Stimulated activated CD8-positive, alpha-beta memory T cell treated with anti-CD3 and anti-CD28 coated beads, Interleukin-2, amount 100 ng/mL, for 48 hours (primary cell): ENCODE results near the gene CRYBG2.
A peak's percentile ranks its signal among the peaks of the same experiment; 100 is the strongest.
"Not testable (repeated sequence)": the region's sequence is repeated elsewhere in the genome, so short reads cannot be mapped to it uniquely, and the experiment has no call there.

Source experiments
- DNase-seq, 2 donors: peaks; one replicate each; pipeline ENCODE4 v3.0.0-alpha.2; 2020; ENCODE audit warnings: low read depth in 2 of 2

The CRYBG2 gene

DNA sequence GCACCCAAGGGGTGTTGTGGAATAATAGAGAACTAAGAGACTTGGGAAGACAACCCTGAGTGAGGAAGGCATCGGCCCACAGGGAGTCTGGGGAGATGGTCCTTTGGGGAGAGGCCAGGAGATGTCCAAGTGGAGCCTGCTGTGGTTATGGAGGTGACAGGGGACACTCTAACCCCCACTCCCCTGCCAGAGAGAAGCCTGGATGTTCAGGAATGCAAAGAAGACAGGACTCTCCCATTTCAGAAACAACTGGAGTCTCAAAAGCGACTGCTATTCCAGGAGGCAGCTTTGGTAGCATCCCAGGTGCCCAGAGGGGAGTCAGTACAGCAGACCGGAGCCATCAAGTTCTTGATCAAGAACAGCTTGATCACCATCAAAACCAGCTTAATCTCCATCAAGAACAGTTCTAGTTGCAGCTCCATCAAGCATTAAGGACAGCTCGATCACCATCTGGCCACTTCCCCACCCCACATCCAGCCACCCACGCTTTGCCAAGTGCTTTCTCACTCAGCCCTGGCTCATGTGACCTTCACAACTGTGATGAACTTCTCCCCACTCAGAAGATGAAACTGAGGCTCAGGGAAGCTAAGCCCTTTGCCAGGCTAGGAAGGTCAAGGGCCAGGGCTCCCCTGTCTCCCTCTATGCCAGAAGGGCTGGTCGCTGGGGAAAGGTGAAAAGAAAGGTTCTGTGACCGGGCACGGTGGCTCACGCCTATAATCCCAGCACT is 35.4 kb downstream of the CRYBG2 start:
- no peak for DNase-seq

DNA sequence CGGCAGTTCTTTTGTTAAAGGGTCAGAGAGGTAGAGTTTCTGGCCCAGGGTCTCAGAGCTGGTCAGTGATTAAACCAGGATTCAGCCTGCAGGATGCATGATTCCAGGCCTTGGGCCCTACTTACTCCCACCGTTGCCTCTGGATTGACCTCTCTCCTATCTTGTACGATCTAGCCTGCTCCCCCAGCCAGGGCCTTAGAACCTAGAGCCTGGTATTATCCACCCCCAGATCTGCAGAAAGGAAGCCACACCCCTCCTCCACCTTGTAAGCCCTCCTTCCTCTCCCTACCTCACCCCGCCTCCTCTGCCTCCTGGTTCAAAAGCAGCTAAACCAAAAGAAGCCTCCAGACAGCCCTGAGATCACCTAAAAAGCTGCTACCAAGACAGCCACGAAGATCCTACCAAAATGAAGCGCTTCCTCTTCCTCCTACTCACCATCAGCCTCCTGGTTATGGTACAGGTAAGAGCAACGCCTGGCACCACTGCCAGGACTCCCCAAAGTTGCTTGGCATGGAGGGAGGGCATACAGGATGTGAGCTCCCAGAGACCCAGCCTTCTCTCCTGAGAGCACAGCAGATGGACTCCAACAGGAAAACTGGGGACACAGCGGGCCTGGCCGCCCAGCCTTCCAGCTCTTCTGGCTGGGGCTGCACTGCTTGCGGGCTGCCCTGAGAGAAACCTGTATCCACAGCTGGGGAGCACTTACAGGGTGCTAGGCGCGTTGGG is 36.2 kb downstream of the CRYBG2 start, which contains the start of gene CD52:
CD52 (plus strand) TSS at position 347 of the 726 bp plus-strand sequence; CDS start at position 407, 60 bp downstream.
- peak in 1 of 2 donors; percentile 60 for DNase-seq

DNA sequence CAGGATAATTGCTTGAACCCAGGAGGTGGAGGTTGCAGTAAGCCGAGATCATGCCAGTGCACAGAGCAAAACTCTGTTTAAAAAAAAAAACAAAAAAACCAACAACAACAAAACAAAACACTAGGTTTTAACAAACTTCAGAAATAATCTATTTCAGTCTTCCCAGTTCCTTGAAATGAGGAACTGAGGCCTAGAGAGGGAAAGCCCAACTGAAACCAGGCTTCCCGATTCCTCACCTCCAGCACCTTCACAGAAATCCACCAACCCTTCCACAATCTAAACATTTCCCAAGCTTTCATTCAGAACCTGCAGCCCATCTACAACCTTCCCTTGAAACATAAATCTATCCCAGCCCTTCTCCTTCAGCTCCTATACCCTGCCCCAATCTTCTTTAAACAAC is 36.8 kb downstream of the CRYBG2 start:
- no peak for DNase-seq

DNA sequence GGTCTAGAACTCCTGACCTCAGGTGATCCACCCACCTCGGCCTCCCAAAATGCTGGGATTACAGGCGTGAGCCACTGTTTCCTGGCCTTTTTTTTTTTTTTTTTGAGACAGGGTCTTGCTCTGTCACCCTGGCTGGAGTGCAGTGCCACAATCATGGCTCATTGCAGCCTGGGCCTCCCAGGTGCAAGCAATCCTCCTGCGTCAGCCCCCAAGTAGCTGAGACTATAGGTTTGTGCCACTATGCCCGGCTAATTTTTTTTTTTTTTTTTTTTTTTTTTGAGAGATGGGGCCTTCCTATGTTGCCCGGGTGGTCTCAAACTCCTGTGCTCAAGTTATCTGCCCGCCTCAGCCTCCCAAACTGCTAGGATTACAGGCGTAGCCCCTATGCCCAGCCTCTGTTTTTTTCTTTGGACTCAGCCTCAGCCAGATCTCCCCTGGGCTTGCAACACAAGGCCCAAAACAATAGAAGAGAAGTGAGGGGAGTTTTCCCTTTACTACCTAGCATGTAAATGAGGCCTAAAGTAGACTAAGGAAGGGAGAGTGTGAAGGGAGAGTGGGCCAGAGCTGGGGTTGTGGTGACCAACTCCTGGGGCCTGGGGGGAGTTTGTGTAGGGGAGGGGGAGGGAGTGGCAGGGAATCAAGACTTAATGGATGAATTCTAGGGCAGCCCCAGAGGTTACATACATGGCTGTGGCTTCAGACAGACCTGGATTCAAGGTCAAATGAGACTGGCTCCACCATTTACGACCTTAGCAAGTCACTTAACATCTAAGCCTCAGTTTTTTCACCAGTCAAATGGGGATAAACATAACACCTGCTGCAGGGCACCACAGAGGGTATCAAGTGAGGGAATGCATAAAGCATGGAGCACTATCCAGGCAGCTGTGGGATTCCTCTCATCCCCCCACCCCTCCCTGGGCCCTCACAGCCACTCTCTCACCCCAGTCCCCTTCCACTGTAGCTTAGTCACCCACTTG is 37.8 kb downstream of the CRYBG2 start:
- DNase-seq = no peak

DNA sequence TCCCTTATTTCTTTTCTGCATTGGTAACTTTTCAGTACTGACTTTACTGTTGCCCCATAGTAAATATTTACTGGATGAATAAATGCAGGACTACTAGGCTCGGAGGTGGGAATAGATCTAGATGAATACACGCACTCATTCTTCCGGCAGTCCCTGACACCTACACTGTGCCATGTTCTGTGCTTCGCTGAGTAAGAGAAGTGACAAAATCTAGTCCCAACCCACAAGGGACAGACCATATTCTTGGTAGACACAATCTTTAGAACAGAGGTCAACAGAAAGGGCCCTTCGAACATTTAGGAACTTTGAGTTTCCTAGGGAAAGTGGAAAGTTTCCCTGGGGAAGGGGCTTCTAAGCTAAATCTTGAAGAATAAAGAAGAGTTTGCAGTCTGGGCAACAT is 39.4 kb downstream of the CRYBG2 start:
- no peak for DNase-seq

DNA sequence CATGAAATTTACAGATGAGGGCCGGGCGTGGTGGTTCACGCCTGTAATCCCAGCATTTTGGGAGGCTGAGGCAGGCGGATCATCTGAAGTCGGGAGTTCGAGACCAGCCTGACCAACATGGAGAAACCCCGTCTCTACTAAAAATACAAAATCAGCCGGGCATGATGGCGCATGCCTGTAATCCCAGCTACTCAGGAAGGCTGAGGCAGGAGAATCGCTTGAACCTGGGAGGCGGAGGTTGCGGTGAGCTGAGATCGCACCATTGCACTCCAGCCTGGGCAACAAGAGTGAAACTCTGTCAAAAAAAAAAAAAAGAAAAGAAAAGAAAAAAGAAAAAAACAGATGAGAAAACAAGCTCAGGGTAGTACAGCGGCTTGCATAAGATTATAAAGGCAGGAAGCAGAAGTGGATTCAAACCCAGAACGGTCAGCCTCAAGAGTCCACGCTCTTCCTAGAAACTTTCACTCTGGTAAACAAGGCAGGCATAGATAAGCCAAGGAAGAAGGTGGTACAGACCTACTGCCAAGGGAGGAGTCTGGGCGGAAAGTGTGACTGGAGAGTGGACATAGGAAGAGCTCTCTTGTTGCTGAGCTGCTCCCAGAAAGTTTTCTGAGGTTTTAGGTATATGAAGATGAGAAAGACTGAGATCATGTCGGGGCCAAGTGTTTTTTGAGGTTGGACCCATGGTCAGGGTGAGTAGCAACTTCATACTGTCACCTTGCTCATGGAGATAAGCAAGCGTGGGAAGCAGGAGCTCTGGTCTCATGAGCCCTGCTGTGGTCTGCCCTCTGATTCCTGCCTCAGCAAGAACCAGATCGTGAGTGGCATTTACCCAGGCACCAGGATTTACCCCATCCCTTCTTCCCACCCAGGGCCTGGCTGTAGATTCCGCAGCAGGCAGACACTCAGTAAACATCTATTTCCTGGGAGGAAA is 45.7 kb downstream of the CRYBG2 start:
- DNase-seq = not testable (repeated sequence)

DNA sequence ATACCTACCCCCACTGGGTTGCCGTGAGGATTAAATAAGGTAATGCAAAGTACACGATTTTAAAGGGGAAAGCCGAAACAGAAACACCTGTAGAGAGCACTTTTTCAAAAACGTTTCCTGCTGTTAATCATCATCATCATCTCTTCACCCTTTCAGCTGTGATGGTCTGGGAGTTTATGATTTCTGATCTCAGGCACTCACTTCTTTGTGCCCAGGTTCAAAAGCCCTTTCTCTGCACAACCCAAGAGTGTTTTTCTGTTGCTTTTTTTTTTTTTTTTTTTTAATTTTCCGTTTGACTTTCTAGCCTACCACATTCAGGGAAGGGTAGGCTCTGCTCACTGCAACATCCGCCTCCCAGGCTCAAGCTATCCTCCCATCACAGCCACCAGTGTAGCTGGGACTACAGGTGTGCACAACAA is 46.6 kb downstream of the CRYBG2 start:
- DNase-seq = no peak

DNA sequence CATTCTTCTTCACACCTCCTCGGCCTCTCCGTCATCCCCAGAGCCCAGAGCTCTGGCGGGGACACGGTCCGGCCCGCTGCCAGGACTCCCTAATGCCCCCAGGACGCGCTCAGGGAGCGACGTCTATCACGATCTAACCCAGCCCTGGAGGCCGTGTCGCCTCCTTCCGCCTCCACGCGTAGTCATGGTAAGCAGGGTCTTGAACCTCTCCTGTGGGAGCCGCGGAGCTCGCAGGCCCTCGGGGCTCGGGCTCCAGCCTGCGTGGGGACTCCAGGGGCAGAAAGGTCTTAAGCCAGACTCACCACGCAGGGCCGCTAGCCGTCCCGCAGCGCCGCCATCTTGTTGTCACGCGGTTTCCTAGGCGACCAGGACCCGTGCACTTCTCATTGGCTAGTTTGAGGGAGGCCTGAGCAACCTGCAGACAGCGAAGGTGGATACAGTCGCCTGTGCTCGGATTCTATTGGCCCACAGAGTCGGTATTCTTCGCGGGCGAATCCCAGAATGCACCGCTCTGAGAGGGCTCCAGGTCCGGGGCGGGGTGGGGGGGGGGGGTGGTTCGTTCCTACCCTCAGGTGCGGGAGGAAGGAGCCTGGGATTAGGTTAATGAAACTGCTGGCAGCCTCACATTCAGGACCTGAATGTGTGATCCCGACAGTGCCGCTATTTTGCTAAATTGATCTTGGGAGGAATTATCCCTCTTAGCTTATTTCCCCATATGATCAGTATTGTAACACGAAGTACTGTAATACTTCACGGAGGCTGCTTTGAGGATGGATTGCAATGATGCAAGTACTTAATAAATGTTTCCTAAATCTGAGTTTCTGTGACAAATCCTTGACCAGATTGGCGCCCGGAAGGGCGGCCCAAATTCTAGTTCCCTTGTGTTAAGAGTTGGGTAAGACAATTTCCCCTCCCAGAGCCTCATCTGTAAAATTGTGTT is 47.4 kb downstream of the CRYBG2 start, which contains the start of gene UBXN11:
UBXN11 (minus strand) TSS at position 347 of the 940 bp plus-strand sequence. CDS start 3,753 bp downstream, outside the sequence.
- peak; percentile 86 to 88 for DNase-seq

DNA sequence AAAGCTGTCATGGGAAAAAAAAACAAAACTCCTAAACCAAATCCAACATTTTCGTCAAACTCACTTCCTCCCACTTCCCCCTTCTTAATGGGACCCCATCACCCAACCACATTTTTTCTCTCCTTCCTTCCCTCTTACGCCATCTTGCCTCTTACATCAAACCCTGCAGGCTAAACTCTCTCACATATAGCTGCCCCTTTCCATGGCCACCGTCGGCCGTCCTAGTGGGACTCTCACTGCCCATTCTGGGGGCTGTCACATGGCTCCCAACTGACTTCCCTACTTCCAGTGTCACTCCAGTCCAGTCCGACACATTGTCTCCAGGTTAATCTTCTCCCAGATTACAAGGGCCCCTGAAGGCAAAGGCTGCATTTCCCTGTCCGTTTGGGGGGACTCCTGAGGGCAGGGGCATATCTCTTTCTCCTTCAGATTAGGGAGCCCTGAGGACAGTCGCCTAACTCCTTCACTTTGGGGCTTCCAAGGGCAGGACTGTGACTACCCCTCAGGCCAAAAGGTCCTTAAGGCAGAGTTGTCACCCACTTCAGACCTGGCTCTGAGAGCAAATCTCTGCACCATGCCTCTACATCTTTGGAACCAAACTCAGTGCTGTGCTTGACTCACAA is 48.2 kb downstream of the CRYBG2 start:
- DNase-seq = no peak

DNA sequence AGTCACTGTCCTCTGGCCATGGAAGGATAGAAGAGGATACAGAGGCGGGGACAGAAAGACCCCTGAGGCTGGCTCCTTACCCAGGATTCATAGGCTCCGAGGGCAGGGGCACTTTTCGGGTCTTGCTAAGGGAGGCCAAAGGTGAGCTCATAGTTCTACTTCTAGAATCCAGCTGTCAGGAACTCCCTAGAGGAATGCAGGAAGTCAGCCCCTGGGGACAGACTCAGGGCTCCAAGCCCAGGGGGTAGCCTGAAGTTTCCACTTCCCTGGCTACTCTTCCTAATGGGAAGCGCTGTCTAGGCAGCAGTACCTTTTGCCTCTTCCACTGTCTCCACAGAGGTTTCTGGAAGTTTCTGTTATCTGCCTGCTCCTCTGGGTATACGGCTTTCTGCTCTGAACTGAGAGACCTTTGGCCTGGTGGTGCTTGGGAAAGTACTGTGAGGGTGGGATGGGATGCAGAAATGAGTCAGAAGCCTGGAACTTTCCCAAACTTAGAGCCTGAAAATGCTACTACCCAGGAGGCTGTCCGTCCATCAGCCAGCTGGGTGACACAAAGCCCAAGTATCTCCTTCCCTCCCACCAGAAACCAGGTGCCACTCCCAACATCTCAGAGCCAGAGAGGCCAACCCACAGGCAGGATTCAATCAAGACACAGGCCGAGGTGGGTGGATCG is 51.1 kb downstream of the CRYBG2 start:
- no peak for DNase-seq

DNA sequence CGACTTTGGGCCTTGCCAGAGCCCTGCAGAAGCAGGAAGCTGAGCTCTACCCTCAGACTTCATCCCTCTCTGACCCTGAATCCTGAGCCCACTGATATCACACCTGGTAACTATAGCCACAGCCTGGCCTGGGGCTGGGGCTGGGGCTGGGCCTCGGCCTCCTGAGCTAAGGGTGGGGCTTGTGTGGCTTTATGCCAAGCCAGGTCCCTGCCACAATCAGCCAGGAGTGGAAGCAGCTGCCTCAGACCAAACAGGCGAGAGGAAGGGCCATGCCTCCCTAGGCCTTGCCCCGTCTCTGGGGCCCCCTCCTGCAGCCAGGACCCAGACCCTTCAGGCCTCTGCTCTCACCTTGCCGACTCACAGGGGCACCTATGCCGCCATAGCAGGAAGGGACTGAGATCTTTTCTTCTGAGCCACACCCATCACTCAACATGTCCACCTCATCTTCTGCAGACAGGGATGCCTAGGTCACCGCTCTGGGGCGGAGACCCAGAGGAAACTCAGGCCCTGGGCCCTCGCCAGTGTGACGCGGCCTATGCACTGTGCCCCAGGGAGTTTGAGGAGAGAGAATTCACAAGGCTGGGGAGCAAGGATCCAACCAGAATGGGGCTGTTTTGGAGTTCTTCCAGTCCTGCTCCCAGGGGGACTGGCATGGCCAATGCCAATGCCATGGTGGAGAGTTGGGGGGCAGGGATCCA is 53.2 kb downstream of the CRYBG2 start:
- no peak for DNase-seq

DNA sequence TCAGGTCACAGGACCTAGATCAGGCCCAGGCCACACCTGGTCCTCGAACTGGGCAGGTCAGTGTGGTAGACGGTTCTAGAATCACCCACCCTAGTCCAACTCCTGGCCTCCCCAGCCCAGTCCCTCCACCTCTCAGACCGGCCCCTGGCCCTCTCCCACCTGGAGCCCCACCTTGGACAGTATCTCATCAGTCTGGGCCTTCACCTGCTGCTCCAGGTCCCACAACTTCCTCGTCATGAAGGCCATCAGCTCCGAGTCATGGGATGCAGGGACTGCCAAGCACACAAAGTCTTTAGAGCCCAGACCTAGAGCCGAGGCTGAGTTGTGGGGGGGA is 56.2 kb downstream of the CRYBG2 start:
- no peak for DNase-seq

DNA sequence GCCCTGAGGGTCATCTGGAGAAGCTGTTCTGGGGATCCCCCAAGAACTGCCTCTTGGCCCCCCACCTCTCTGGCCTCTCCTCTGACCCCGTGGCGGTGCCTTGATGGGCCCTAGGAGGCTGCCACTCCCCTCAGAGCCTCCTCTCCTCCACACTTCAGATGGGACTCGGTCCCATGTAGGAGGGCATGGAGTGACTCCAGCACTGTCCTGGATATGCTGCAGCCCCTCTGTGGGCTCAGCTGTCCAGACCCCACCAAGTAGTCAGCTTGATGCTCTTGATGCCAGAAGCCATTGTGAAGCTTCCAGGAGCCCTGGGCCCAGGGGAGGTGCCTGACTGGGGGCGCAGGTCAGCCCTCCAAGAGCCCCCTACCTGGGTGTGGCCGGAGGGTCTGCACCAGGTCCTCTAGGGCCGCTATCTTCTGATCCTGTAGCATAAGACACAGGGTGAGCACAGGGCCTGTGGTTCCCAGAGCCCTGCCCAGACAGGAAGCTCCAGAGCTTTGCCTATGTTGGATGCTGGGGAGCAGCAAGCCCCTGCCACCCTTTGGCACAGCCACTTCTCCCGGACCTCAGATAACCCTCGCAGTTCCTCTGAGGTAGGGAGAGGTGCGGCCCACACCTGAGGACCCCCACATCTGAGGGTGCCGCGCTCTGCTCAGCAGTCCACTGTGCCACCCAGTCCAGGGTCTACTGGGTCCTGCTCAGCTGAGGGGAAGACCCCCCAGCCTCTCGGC is 56.7 kb downstream of the CRYBG2 start:
- DNase-seq = no peak

DNA sequence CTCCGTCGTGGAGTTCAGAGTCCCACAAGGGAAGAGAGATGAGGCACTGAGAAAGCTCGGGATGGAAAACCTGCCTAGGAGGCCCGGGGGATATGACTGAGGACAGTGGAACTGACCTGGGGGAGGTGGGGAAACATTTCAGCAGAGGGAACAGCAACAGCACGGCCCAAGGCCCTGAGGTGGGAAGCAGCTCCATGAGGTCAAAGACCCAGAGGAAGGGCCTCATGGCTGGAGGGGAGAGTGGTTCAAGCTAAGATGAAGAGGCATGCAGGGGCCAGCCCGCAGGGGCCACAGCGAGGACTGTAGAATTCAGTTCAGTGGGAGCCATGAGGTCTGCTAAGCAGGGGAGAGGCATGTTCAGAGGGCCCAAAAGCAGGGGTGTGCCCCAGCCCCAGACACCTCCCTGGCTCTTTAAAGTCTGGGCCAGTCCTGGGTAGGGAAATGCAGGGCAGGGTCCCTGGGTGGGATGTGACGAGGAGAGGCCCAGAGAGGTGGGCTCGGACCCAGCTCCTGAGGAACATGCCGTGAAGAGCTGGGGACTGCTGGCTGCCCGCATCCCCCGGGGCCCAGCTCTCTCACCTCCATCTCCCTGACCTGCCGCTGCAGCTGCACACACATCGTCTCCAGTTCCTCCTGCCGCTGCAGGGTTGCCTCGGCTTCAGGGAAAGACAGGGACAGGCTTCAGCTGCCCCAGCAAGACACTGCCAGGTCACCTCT is 57.4 kb downstream of the CRYBG2 start:
- no peak for DNase-seq

DNA sequence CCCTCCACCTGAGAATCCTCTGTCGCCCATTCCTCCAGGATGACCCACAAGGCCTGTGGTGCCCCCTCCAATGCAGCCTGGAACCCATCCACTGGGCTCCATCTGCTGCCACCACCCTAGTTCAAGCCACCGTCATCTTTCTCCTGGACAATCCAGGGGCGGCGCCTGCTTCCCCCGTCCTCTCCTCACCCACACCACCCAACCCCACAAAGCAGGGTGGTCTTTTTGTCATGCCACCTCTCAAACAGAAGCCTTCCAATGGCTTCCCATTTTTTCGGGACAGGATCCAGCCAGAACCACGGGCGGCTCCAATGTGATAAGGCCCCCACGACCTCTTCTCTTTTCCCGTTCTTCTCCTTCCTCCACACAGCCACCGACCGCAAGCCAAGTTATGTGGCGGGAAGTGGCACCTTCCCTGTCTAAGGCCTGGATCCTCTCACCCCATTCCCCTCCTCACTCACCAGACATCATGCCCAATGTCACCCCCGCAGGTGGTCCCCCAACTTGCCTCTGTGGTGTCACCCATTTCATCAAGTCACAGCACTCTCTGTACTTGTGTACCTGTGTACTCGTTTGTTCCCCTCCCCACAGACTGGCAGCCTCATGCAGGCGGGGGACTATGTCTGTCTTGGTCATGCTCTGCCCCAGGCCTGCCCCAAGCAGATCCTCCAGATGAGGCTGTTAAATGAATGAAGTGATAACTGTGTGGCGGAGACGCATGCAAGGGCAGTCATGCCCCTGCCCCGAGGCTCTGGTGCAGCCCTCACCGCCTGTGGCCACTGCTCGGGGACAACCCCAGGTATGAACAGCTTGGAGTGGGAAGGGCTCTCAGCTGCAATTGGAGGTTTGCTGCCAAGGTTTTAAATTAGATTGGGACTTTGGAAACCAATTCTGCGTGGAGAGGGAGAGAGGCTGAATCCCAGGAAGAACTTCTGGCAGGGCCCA is 58.5 kb downstream of the CRYBG2 start:
- no peak for DNase-seq
